ENCODE data around the gene CRYBA4.
A peak's percentile ranks its signal among the peaks of the same experiment; 100 is the strongest.

Gene CRYBA4

DNA sequence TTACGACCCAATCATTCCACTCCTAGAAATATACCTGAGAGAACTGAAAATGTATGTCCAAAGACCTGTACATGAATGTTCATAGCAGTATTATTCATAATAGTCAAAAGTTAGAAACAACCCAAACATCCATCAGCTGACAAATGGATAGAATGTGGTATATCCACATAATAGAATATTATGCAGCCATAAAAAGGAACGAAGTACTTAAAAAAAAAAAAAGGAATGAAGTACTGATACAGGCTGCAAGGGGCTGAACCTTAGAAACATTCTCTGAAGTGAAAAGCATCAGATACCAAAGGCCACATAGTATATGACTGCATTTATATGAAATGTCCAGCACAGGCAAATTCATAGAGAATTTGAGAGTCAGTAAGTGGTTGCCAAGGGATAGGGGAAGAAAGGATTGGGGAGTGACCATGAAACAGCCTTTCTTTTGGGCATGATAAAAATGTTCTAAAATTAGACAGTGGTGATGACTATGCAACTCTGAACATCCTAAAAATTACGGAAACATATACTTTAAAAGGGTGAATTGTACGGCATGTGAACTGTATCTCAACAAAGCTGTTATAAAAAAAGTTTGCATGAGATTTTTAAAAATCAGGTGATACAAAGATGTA lies 33.7 kb upstream of the CRYBA4 start:
- TF ChIP-seq, protein P1, sequence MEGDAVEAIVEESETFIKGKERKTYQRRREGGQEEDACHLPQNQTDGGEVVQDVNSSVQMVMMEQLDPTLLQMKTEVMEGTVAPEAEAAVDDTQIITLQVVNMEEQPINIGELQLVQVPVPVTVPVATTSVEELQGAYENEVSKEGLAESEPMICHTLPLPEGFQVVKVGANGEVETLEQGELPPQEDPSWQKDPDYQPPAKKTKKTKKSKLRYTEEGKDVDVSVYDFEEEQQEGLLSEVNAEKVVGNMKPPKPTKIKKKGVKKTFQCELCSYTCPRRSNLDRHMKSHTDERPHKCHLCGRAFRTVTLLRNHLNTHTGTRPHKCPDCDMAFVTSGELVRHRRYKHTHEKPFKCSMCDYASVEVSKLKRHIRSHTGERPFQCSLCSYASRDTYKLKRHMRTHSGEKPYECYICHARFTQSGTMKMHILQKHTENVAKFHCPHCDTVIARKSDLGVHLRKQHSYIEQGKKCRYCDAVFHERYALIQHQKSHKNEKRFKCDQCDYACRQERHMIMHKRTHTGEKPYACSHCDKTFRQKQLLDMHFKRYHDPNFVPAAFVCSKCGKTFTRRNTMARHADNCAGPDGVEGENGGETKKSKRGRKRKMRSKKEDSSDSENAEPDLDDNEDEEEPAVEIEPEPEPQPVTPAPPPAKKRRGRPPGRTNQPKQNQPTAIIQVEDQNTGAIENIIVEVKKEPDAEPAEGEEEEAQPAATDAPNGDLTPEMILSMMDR (conservative IDR thresholded peaks at IDR 0.05; ENCODE audit: low read depth, low read length): no peak
- H3K4me3 ChIP-seq (ENCODE audit: low read length): no peak overlapping the region
- DNase-seq (ENCODE audit: low read depth): no peak

- TF ChIP-seq, protein P1 (conservative IDR thresholded peaks at IDR 0.05; ENCODE audit: low read depth, low read length): no peak
- no peak for DNase-seq (ENCODE audit: low read depth)
- H3K4me3 ChIP-seq (ENCODE audit: low read length): peak overlapping the region; percentile 77
Observed at GRCh38 chr22:26588729-26589366, 32.9 kb upstream of the CRYBA4 start.

- TF ChIP-seq, protein P1 (conservative IDR thresholded peaks at IDR 0.05; ENCODE audit: low read depth, low read length): no peak
- peak overlapping the region; percentile 77 for H3K4me3 ChIP-seq (ENCODE audit: low read length)
- no peak for DNase-seq (ENCODE audit: low read depth)
Observed at GRCh38 chr22:26589367-26589844, 32.4 kb upstream of the CRYBA4 start.

GRCh38 chr22:26589845-26590736 lies 31.7 kb upstream of the CRYBA4 start, which contains the start of gene TPST2:
TSS of gene TPST2 (minus strand) at chr22:26590132. CDS start at chr22:26541630, 48,502 bp downstream.
- TF ChIP-seq, protein P1 (conservative IDR thresholded peaks at IDR 0.05; ENCODE audit: low read depth, low read length): no peak
- DNase-seq (ENCODE audit: low read depth): no peak
- peak within 1 kb of the TSS; percentile 77 for H3K4me3 ChIP-seq (ENCODE audit: low read length)

- H3K4me3 ChIP-seq (ENCODE audit: low read length): no peak overlapping the region
- TF ChIP-seq, protein P1 (conservative IDR thresholded peaks at IDR 0.05; ENCODE audit: low read depth, low read length): no peak
- DNase-seq (ENCODE audit: low read depth): no peak
Observed at GRCh38 chr22:26592421-26592891, 29.3 kb upstream of the CRYBA4 start.

- TF ChIP-seq, protein P1 (conservative IDR thresholded peaks at IDR 0.05; ENCODE audit: low read depth, low read length): no peak
- DNase-seq (ENCODE audit: low read depth): no peak
- no peak overlapping the region for H3K4me3 ChIP-seq (ENCODE audit: low read length)
Observed at GRCh38 chr22:26593763-26594162, 28.0 kb upstream of the CRYBA4 start.

Data from retinal pigment epithelial cell (primary cell).